Fibroblast of lung (primary cell): Measurements from ENCODE around the gene PSD4. TPM values are rescaled to one million over a fixed set of nuclear protein-coding genes. Genes with fewer than 3 reads are reported as not detected.

Experiments
- DNase-seq, 2 donors: peaks; one replicate each; pipeline versions ENCODE4 v3.0.0 to v3.0.0-alpha.2; 2010; ENCODE audit warnings: low read depth in 2 of 2
- H2AFZ ChIP-seq: 2 replicates; pipeline ENCODE4 v1.5.1; 2012; ENCODE audit warnings: low read length, control low read depth, inconsistent platforms
- H3K27ac ChIP-seq: 2 replicates; pipeline ENCODE4 v1.5.1; 2011; ENCODE audit warnings: low read length, control low read depth; ENCODE audit not compliant: insufficient read depth
- H3K27me3 ChIP-seq: 2 replicates; pipeline ENCODE4 v1.5.1; 2011; ENCODE audit warnings: mild to moderate bottlenecking, low read length; ENCODE audit not compliant: control insufficient read depth, insufficient read depth
- H3K36me3 ChIP-seq: 2 replicates; pipeline ENCODE4 v1.5.1; 2011; ENCODE audit warnings: low read length; ENCODE audit not compliant: control insufficient read depth, insufficient read depth
- H3K4me1 ChIP-seq: 2 replicates; pipeline ENCODE4 v1.5.1; 2011; ENCODE audit warnings: low read length; ENCODE audit not compliant: control insufficient read depth, insufficient read depth; ENCODE audit errors: extremely low read depth
- H3K4me2 ChIP-seq: 2 replicates; pipeline ENCODE4 v1.5.1; 2011; ENCODE audit warnings: low read length, control low read depth; ENCODE audit not compliant: insufficient read depth; ENCODE audit errors: extremely low read depth
- H3K4me3 ChIP-seq, 4 experiments: fragments of 200-600 bp in 1 of 4; sonication (generic) in 1 of 4; replicated peaks in 1 of 4; 2 replicates each; pipeline ENCODE4 v1.5.1; 2011 to 2016; ENCODE audit warnings: low read length in 4 of 4, low read depth in 3 of 4, mild to moderate bottlenecking in 3 of 4, control low read depth in 2 of 4, inconsistent platforms in 1 of 4, mixed read lengths in 1 of 4; ENCODE audit not compliant: insufficient read depth in 1 of 4; ENCODE audit errors: control extremely low read depth in 1 of 4
- H3K79me2 ChIP-seq: 2 replicates; pipeline ENCODE4 v1.5.1; 2012; ENCODE audit warnings: mild to moderate bottlenecking, low read length, inconsistent platforms; ENCODE audit not compliant: control insufficient read depth, insufficient read depth
- H3K9ac ChIP-seq: 2 replicates; pipeline ENCODE4 v1.5.1; 2011; ENCODE audit warnings: mild to moderate bottlenecking, low read length, control low read depth; ENCODE audit not compliant: insufficient read depth
- H3K9me3 ChIP-seq: 2 replicates; pipeline ENCODE4 v1.5.1; 2012; ENCODE audit warnings: low read depth, low read length; ENCODE audit not compliant: control insufficient read depth, insufficient read depth
- H4K20me1 ChIP-seq: 2 replicates; pipeline ENCODE4 v1.5.1; 2011; ENCODE audit warnings: low read length; ENCODE audit not compliant: control insufficient read depth, insufficient read depth; ENCODE audit errors: extremely low read depth
- EZH2 ChIP-seq: IDR thresholded peaks from 2 replicates; pipeline ENCODE4 v1.5.1; 2012; ENCODE audit warnings: low read length, control low read depth, mild to moderate bottlenecking; ENCODE audit errors: missing control alignments
- polyA plus RNA-seq, 2 donors: library from polyadenylated mRNA; depleted of rRNA in 1 of 2; stranded (reverse) in 1 of 2; unstranded in 1 of 2; fragments of >200 nt; gene quantifications; 2 replicates each; pipeline ENCODE4 v1.2.1, GENCODE V29; 2011 to 2012; ENCODE audit warnings: missing spikeins in 1 of 2
- total RNA-seq: library from RNA; depleted of rRNA; stranded (reverse); fragments of >200 nt; gene quantifications from 2 replicates; pipeline ENCODE4 v1.2.1, GENCODE V29; 2014
- TF ChIP-seq, protein P1 (sequence below), 2 donors: IDR thresholded peaks in 1 of 2; conservative IDR thresholded peaks in 1 of 2; 1 replicate in 1 of 2; 2 replicates in 1 of 2; pipeline ENCODE4 v1.5.1; 2011 to 2012; ENCODE audit warnings: low read length in 2 of 2, control low read depth in 1 of 2, inconsistent platforms in 1 of 2, low read depth in 1 of 2, mild to moderate bottlenecking in 1 of 2

Gene PSD4
- total and polyA plus RNA-seq, 2 donors (not counting 1 experiment from before 2014, with no cell fraction given): 1.0 to 6.1 TPM

DNA sequence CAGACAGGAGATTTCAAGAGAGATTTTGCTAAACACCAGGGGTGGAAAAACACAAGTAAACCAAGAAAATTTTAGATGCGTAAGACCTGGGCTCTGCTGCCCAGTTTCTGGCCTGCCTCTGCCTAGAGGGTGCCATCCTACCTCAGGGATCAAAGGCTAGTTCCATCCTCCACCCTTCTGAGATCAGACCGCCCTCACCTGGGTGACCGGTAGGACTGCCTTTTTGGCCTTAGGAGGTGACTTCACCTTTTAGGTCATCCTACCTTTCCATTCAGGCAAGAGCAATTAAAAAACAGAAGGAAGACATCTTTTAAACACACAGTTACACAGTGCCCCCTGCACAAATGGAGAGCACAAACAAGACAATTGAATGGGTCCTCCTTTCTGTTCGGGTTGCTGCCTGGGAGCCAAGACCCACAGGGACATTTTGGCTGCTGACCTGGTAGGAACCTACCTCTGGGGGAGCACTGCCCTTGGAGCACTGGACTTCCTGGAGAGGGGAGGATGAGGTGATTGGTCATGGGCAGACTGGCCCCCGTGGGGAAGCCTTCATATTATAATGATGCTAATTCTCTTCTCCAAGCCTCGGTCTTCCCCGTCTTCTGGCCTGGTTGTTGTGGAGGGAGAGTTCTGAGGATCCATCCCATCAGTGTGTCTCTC is 3.1 kb downstream of the PSD4 start:
- no peak overlapping the region for H3K4me2 ChIP-seq
- no peaks in the 10 kb centered on the region for H4K20me1 ChIP-seq
- no peak overlapping the region for H3K9ac ChIP-seq
- H3K27ac ChIP-seq: no peak overlapping the region
- no peaks in the 10 kb centered on the region for H3K9me3 ChIP-seq
- H2AFZ ChIP-seq: no peak overlapping the region
- H3K4me3 ChIP-seq: no peak overlapping the region
- DNase-seq: no peak
- TF ChIP-seq, protein P1, sequence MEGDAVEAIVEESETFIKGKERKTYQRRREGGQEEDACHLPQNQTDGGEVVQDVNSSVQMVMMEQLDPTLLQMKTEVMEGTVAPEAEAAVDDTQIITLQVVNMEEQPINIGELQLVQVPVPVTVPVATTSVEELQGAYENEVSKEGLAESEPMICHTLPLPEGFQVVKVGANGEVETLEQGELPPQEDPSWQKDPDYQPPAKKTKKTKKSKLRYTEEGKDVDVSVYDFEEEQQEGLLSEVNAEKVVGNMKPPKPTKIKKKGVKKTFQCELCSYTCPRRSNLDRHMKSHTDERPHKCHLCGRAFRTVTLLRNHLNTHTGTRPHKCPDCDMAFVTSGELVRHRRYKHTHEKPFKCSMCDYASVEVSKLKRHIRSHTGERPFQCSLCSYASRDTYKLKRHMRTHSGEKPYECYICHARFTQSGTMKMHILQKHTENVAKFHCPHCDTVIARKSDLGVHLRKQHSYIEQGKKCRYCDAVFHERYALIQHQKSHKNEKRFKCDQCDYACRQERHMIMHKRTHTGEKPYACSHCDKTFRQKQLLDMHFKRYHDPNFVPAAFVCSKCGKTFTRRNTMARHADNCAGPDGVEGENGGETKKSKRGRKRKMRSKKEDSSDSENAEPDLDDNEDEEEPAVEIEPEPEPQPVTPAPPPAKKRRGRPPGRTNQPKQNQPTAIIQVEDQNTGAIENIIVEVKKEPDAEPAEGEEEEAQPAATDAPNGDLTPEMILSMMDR (conservative IDR thresholded peaks at IDR 0.05 in 1 of 2, IDR thresholded peaks at IDR 0.05 in 1 of 2; ENCODE audit: low read depth in 1 of 2, low read length in 2 of 2): no peak
- no peak for TF ChIP-seq EZH2
- no peaks in the 10 kb centered on the region for H3K79me2 ChIP-seq
- no peaks in the 10 kb centered on the region for H3K36me3 ChIP-seq
- no peaks in the 10 kb centered on the region for H3K4me1 ChIP-seq
- H3K27me3 ChIP-seq: no peaks in the 10 kb centered on the region

DNA sequence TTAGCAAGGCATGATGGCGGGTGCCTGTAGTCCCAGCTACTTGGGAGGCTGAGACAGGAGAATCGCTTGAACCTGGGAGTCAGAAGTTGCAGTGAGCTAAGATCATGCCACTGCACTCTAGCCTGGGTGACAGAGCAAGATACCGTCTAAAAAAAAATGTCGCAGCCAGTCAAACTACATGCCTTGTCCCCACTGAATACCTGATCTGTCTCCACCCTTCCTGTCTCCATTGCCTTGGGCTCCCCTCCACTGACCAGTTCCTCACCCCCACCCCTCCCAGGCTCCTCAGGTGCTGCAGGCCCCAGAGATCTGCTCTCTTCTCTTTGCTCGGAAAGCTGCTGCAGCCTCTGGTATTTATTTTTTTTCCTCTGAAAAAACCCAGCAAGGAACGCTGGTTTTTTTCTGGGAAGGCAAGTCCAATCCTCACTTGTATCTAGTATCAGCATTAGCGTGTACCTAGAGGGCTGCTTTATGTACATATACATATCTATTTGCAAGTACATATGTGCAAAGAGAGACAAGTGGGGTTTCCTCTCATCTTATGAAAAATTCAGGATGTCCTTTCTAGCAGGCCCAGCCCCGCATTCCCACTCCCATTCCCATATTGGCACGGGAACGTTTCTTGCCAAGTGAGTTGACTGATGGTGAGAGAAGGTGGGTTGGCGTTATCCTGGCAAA is 4.4 kb downstream of the PSD4 start:
- no peak overlapping the region for H3K9ac ChIP-seq
- no peak for DNase-seq
- no peaks in the 10 kb centered on the region for H4K20me1 ChIP-seq
- no peaks in the 10 kb centered on the region for H3K27me3 ChIP-seq
- no peak overlapping the region for H3K4me3 ChIP-seq
- no peaks in the 10 kb centered on the region for H3K4me1 ChIP-seq
- no peaks in the 10 kb centered on the region for H3K9me3 ChIP-seq
- no peaks in the 10 kb centered on the region for H3K36me3 ChIP-seq
- H3K79me2 ChIP-seq: no peaks in the 10 kb centered on the region
- H2AFZ ChIP-seq: no peak overlapping the region
- H3K4me2 ChIP-seq: no peak overlapping the region
- TF ChIP-seq, protein P1 (conservative IDR thresholded peaks at IDR 0.05 in 1 of 2, IDR thresholded peaks at IDR 0.05 in 1 of 2; ENCODE audit: low read depth in 1 of 2, low read length in 2 of 2): no peak
- TF ChIP-seq EZH2: no peak
- no peak overlapping the region for H3K27ac ChIP-seq

DNA sequence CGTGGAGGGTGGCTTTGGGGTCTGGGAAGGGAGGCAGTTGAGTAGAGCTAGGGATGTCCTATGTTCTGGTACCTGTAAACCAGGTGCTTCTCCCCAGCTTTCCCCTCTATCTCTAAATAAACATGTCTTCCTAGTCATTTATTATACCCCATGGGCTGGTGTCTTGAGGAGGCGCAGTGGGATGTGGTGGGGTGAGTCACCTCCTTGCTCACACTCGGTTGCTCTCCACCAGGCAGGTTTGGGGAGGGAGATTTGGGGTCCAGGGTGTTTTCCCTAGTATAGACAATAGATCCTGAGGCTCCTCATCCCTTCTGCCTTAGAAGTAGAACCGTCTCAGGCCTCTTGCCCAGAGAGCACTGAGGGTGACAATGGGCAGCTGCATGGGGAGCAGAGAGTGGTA is 5.1 kb downstream of the PSD4 start:
- Histone ChIP-seq H3K4me2 (no peak overlapping the region), H3K4me1 (no peaks in the 10 kb centered on the region), H3K9ac (no peak overlapping the region), H3K36me3 (no peaks in the 10 kb centered on the region), H3K27me3 (no peaks in the 10 kb centered on the region), H4K20me1 (no peaks in the 10 kb centered on the region), H2AFZ (no peak overlapping the region), H3K4me3 (no peak overlapping the region), H3K9me3 (no peaks in the 10 kb centered on the region), H3K79me2 (no peaks in the 10 kb centered on the region), H3K27ac (no peak overlapping the region)
- TF ChIP-seq, protein P1 (conservative IDR thresholded peaks at IDR 0.05 in 1 of 2, IDR thresholded peaks at IDR 0.05 in 1 of 2; ENCODE audit: low read depth in 1 of 2, low read length in 2 of 2): no peak
- TF ChIP-seq EZH2: no peak
- no peak for DNase-seq
